Breast epithelium (tissue), 3 donors: ENCODE results near the gene KLHL29.
"Not testable (repeated sequence)": the region's sequence is repeated elsewhere in the genome, so short reads cannot be mapped to it uniquely, and the experiment has no call there.

ENCODE experiments used
- POLR2A ChIP-seq: fragments of 450-650 bp; IDR thresholded peaks from one replicate; pipeline ENCODE4 v1.6.1; 2016; ENCODE audit warnings: antibody characterized with exemption, mild to moderate bottlenecking, moderate library complexity
- POLR2AphosphoS5 ChIP-seq, 3 donors: sonication (generic); formaldehyde crosslinking; IDR thresholded peaks; one replicate each; pipeline ENCODE4 v1.6.1; 2017; ENCODE audit warnings: antibody characterized with exemption in 3 of 3
- TF ChIP-seq, protein P1 (sequence below), 3 donors: fragments of 450-650 bp; IDR thresholded peaks; one replicate each; pipeline ENCODE4 v1.5.1; 2016 to 2017; ENCODE audit warnings: antibody characterized with exemption in 3 of 3, mild to moderate bottlenecking in 3 of 3, moderate library complexity in 3 of 3

DNA sequence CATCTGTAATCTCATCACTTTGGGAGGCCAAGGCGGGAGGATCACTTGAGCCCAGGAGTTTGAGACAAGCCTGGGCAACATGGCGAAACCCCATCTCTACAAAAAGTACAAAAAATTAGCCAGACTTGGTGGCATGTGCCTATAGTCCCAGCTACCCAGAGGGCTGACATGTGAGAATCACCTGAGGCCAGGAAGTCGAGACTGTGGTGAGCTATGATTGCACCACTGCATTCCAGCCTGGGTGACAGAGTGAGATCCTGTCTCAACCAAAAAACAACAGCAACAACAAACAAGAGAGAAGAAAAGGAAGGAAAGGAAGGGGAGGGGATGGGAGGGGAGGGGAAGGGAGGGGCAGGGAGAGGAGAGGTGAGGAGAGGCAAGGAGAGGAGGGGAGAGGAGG, 338.1 kb downstream of the KLHL29 start:
- TF ChIP-seq, protein P1, sequence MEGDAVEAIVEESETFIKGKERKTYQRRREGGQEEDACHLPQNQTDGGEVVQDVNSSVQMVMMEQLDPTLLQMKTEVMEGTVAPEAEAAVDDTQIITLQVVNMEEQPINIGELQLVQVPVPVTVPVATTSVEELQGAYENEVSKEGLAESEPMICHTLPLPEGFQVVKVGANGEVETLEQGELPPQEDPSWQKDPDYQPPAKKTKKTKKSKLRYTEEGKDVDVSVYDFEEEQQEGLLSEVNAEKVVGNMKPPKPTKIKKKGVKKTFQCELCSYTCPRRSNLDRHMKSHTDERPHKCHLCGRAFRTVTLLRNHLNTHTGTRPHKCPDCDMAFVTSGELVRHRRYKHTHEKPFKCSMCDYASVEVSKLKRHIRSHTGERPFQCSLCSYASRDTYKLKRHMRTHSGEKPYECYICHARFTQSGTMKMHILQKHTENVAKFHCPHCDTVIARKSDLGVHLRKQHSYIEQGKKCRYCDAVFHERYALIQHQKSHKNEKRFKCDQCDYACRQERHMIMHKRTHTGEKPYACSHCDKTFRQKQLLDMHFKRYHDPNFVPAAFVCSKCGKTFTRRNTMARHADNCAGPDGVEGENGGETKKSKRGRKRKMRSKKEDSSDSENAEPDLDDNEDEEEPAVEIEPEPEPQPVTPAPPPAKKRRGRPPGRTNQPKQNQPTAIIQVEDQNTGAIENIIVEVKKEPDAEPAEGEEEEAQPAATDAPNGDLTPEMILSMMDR (IDR thresholded peaks at IDR 0.05), result not testable (repeated sequence)
- not testable (repeated sequence) for TF ChIP-seq POLR2A; POLR2AphosphoS5 (IDR thresholded peaks at IDR 0.05)
